Astrocyte (in vitro differentiated cells and primary cell): ENCODE measurements around the gene ADAMTS6. TPM values are rescaled to one million over a fixed set of nuclear protein-coding genes. Genes with fewer than 3 reads are reported as not detected.
A peak's percentile ranks its signal among the peaks of the same experiment; 100 is the strongest.

Experiments
- DNase-seq: peaks from one replicate; pipeline ENCODE4 v3.0.0-alpha.2; 2010; ENCODE audit warnings: low read depth
- FAIRE-seq: peaks from 2 replicates; lab custom pipeline; 2011; peaks lifted over from hg19 to GRCh38; lab: Jason Lieb, UNC
- H2AFZ ChIP-seq: 2 replicates; pipeline ENCODE4 v1.6.0; 2012; ENCODE audit warnings: low read depth, low read length, inconsistent platforms
- H3K27ac ChIP-seq: 2 replicates; pipeline ENCODE4 v1.5.1; 2011; ENCODE audit warnings: low read depth, low read length, inconsistent platforms
- H3K27me3 ChIP-seq: 2 replicates; pipeline ENCODE4 v1.6.0; 2011; ENCODE audit warnings: low read length, inconsistent platforms; ENCODE audit not compliant: insufficient read depth
- H3K36me3 ChIP-seq: 2 replicates; pipeline ENCODE4 v1.5.1; 2011; ENCODE audit warnings: low read length, inconsistent platforms; ENCODE audit not compliant: insufficient read depth
- H3K4me1 ChIP-seq: 2 replicates; pipeline ENCODE4 v1.5.1; 2011; ENCODE audit warnings: low read length, inconsistent platforms; ENCODE audit not compliant: insufficient read depth
- H3K4me2 ChIP-seq: 2 replicates; pipeline ENCODE4 v1.6.0; 2012; ENCODE audit warnings: low read length, inconsistent platforms
- H3K4me3 ChIP-seq: 2 replicates; pipeline ENCODE4 v1.5.1; 2011; ENCODE audit warnings: low read depth, mild to moderate bottlenecking, low read length, inconsistent platforms; ENCODE audit not compliant: insufficient read depth
- H3K79me2 ChIP-seq: 2 replicates; pipeline ENCODE4 v1.6.0; 2012; ENCODE audit warnings: mild to moderate bottlenecking, low read length, inconsistent platforms; ENCODE audit not compliant: insufficient read depth
- H3K9ac ChIP-seq: 2 replicates; pipeline ENCODE4 v1.6.0; 2012; ENCODE audit warnings: mild to moderate bottlenecking, low read length, inconsistent platforms
- H3K9me3 ChIP-seq: 2 replicates; pipeline ENCODE4 v1.5.1; 2012; ENCODE audit warnings: low read depth, mild to moderate bottlenecking, low read length, inconsistent platforms; ENCODE audit not compliant: insufficient read depth
- H4K20me1 ChIP-seq: 2 replicates; pipeline ENCODE4 v1.6.0; 2012; ENCODE audit warnings: low read length, inconsistent platforms; ENCODE audit not compliant: insufficient read depth
- H3K27ac Mint-ChIP-seq: one replicate; pipeline ENCODE4 v1.8.0; 2021; ENCODE audit warnings: mild to moderate bottlenecking, mixed read lengths; ENCODE audit not compliant: unreplicated experiment
- H3K27me3 Mint-ChIP-seq: one replicate; pipeline ENCODE4 v1.8.0; 2021; ENCODE audit warnings: low read depth, mixed read lengths; ENCODE audit not compliant: unreplicated experiment
- H3K36me3 Mint-ChIP-seq: one replicate; pipeline ENCODE4 v1.8.0; 2021; ENCODE audit warnings: low read depth, mixed read lengths; ENCODE audit not compliant: unreplicated experiment
- H3K4me1 Mint-ChIP-seq: one replicate; pipeline ENCODE4 v1.8.0; 2021; ENCODE audit warnings: low read depth, mixed read lengths; ENCODE audit not compliant: unreplicated experiment
- H3K4me3 Mint-ChIP-seq: one replicate; pipeline ENCODE4 v1.8.0; 2021; ENCODE audit warnings: mild to moderate bottlenecking, moderate library complexity, mixed read lengths; ENCODE audit not compliant: unreplicated experiment
- H3K9me3 Mint-ChIP-seq: one replicate; pipeline ENCODE4 v1.8.0; 2021; ENCODE audit warnings: mild to moderate bottlenecking, mixed read lengths; ENCODE audit not compliant: unreplicated experiment
- CTCF ChIP-seq: IDR thresholded peaks from 2 replicates; pipeline ENCODE4 v1.5.1; 2011; ENCODE audit warnings: low read depth, mild to moderate bottlenecking, inconsistent platforms, low read length, moderate library complexity; ENCODE audit not compliant: insufficient read depth
- EZH2 ChIP-seq: IDR thresholded peaks from 2 replicates; pipeline ENCODE4 v1.6.1; 2012; ENCODE audit warnings: mild to moderate bottlenecking, low read length, inconsistent platforms; ENCODE audit not compliant: insufficient read depth
- total RNA-seq: library from RNA; stranded (reverse); gene quantifications from 2 replicates; pipeline ENCODE4 v1.2.1, GENCODE V29; 2021

ADAMTS6 gene
- total RNA-seq, 1 donor from 2014 or later = 27.7 TPM

- FAIRE-seq = no peak
- H3K27ac Mint-ChIP-seq = peak overlapping the region; percentile 97
- Histone ChIP-seq H3K9ac (peak overlapping the region; percentile 68), H3K27ac (peak overlapping the region; percentile 79), H3K9me3 (no peaks in the 10 kb centered on the region), H3K27me3 (no peaks in the 10 kb centered on the region), H2AFZ (peak overlapping the region; percentile 80), H4K20me1 (no peaks in the 10 kb centered on the region), H3K36me3 (no peaks in the 10 kb centered on the region), H3K4me2 (peak overlapping the region; percentile 63), H3K79me2 (no peaks in the 10 kb centered on the region), H3K4me1 (peaks cover 32% of the 10 kb centered on the region), H3K4me3 (no peak overlapping the region)
- no peak for TF ChIP-seq CTCF
- no peak for TF ChIP-seq EZH2
- peaks cover 27% of the 10 kb centered on the region for H3K4me1 Mint-ChIP-seq
- no peaks in the 10 kb centered on the region for H3K36me3 Mint-ChIP-seq
- H3K4me3 Mint-ChIP-seq = no peak overlapping the region
- no peaks in the 10 kb centered on the region for H3K27me3 Mint-ChIP-seq
- peaks cover 7% of the 10 kb centered on the region for H3K9me3 Mint-ChIP-seq
- peak; percentile 64 for DNase-seq
These were observed 355.9 kb downstream of the ADAMTS6 start for GRCh38 chr5:65125591-65126541.

GRCh38 chr5:65121880-65122436 is 359.8 kb downstream of the ADAMTS6 start:
- Histone ChIP-seq H3K27ac (peak overlapping the region; percentile 51), H3K9ac (peak overlapping the region; percentile 32), H3K4me2 (no peak overlapping the region), H3K79me2 (no peaks in the 10 kb centered on the region), H3K27me3 (no peaks in the 10 kb centered on the region), H3K9me3 (no peaks in the 10 kb centered on the region), H3K4me3 (no peak overlapping the region), H4K20me1 (no peaks in the 10 kb centered on the region), H2AFZ (peak overlapping the region; percentile 37), H3K4me1 (peaks cover 16% of the 10 kb centered on the region), H3K36me3 (no peaks in the 10 kb centered on the region)
- DNase-seq = peak; percentile 95
- TF ChIP-seq EZH2 (no peak), CTCF (no peak)
- Mint-ChIP-seq H3K4me1 (peaks cover 12% of the 10 kb centered on the region), H3K27me3 (no peaks in the 10 kb centered on the region), H3K9me3 (peaks cover 10% of the 10 kb centered on the region), H3K27ac (peak overlapping the region; percentile 35), H3K4me3 (no peak overlapping the region), H3K36me3 (no peaks in the 10 kb centered on the region)
- no peak for FAIRE-seq
